Measurements from ENCODE around the gene TTC5.

DNA sequence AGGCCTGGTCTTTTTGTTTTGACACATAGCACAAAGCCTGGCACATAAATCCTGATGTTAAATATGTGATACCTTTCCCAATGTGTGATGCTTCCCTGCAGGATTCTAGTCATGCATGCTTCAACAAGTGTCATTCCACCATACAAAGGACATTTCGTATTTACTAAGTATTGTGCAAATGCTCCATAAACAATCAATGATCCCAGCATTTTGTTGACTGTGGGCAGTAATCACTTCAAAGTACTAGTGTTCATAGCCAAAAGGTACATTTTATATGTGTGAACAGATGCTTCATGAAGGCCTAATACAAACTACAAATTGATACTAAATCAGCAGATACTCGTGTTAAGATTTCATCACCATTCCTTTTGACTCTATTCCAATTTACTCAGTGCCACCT, 23.0 kb upstream of the TTC5 start:
- TF ChIP-seq, protein P1, sequence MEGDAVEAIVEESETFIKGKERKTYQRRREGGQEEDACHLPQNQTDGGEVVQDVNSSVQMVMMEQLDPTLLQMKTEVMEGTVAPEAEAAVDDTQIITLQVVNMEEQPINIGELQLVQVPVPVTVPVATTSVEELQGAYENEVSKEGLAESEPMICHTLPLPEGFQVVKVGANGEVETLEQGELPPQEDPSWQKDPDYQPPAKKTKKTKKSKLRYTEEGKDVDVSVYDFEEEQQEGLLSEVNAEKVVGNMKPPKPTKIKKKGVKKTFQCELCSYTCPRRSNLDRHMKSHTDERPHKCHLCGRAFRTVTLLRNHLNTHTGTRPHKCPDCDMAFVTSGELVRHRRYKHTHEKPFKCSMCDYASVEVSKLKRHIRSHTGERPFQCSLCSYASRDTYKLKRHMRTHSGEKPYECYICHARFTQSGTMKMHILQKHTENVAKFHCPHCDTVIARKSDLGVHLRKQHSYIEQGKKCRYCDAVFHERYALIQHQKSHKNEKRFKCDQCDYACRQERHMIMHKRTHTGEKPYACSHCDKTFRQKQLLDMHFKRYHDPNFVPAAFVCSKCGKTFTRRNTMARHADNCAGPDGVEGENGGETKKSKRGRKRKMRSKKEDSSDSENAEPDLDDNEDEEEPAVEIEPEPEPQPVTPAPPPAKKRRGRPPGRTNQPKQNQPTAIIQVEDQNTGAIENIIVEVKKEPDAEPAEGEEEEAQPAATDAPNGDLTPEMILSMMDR (conservative IDR thresholded peaks at IDR 0.05; ENCODE audit: low read length) = no peak
- no peak for TF ChIP-seq EZH2phosphoT487 (IDR thresholded peaks at IDR 0.05; ENCODE audit: borderline replicate concordance, low read depth, low read length)
